GM23338 (cell line): ENCODE data around the gene HCN2.

Source experiments
- CTCF ChIP-seq, 2 experiments: fragments of 200-600 bp in 1 of 2; sonication (generic) in 1 of 2; conservative IDR thresholded peaks; 2 replicates each; pipeline versions ENCODE4 v1.5.1 to v1.6.1; 2016 to 2017; ENCODE audit warnings: antibody characterized with exemption in 2 of 2, low read depth in 2 of 2, mild to moderate bottlenecking in 2 of 2, moderate library complexity in 1 of 2
- EZH2 ChIP-seq: fragments of 200-600 bp; sonication (generic); IDR thresholded peaks from one replicate; pipeline ENCODE4 v1.8.0; 2017; ENCODE audit warnings: antibody characterized with exemption, mild to moderate bottlenecking, low read depth; ENCODE audit not compliant: unreplicated experiment
- EZH2phosphoT487 ChIP-seq: fragments of 200-600 bp; sonication (generic); IDR thresholded peaks from one replicate; pipeline ENCODE4 v1.8.1; 2018; ENCODE audit warnings: antibody characterized with exemption; ENCODE audit not compliant: unreplicated experiment
- REST ChIP-seq: IDR thresholded peaks from one replicate; pipeline ENCODE4 v1.6.1; 2018; ENCODE audit warnings: antibody characterized with exemption; ENCODE audit not compliant: unreplicated experiment

- no peak for TF ChIP-seq CTCF (conservative IDR thresholded peaks at IDR 0.05; ENCODE audit: low read depth in 2 of 2)
- no peak for TF ChIP-seq EZH2phosphoT487
- TF ChIP-seq REST: no peak
- TF ChIP-seq EZH2: no peak
These were observed 34.9 kb downstream of the HCN2 start for GRCh38 chr19:624433-625109.
